M059J (cell line): ENCODE measurements around the gene CEP85. TPM values are rescaled to one million over a fixed set of nuclear protein-coding genes. Genes with fewer than 3 reads are reported as not detected.

ENCODE experiments used
- DNase-seq: peaks from one replicate; pipeline ENCODE4 v3.0.0-alpha.2; 2012; ENCODE audit warnings: low read depth
- total RNA-seq: library from RNA; depleted of rRNA; stranded (reverse); fragments of >200 nt; shearing (Covaris generic); gene quantifications from 2 replicates; pipeline ENCODE4 v1.2.3, GENCODE V29; 2014

Gene CEP85
- total RNA-seq, 1 experiment from 2014 or later, result 43.0 TPM

DNA sequence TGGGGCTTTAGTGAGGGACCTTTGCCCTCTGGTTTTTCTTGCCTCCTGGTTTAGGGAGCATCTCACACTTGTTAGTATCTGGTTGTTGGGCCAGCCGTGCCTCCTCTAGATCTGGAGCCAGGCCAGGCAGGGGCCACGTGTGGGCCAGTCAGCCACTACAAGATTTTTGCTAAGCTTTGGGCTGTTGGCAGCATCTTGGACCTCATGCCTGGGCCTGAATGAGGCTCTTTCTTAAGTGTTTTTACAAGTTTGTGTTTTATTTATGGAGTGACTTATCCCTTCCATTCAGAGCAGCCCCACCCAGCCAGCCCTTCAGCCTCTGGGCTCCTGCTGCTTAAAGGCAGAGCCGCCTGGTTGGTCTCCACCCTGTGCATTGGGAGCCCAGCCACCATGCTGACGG, 44.3 kb downstream of the CEP85 start:
- DNase-seq, result peak; percentile 82

DNA sequence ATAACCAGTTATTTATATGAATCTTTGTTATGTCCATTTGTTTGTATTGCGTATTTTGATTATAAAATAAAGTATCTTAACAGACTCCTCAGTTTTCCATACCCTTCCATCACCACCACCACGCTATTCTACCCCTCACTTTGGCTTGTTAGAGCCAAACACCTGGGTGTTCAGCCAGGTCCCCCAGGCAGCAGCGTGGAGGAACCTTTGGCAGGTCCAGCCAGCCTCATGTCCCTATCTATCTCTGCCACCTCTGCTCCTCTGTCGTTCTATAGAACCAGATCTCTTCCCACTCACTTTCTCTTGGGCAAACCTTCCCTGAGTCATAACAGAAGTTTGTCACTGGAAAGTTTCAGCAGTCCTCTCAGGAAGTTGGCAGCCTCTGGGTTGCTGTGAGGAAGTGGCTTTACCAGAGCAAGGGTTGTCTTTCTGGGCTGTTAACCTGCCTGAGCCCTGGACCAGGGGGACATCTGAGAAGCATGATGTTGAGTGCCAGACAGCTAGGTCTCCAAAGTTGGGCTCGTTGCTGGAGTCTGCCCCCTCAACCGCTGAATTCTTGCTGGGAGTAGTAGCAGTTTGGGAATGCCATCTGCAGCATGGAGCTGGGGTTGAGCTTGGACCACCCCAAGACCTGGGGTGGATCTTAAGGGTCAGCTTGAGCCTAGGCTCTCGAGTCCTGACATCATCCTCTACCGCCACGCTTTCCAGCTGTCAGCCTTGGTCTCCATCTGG, 44.9 kb downstream of the CEP85 start:
- DNase-seq, result peak; percentile 92

DNA sequence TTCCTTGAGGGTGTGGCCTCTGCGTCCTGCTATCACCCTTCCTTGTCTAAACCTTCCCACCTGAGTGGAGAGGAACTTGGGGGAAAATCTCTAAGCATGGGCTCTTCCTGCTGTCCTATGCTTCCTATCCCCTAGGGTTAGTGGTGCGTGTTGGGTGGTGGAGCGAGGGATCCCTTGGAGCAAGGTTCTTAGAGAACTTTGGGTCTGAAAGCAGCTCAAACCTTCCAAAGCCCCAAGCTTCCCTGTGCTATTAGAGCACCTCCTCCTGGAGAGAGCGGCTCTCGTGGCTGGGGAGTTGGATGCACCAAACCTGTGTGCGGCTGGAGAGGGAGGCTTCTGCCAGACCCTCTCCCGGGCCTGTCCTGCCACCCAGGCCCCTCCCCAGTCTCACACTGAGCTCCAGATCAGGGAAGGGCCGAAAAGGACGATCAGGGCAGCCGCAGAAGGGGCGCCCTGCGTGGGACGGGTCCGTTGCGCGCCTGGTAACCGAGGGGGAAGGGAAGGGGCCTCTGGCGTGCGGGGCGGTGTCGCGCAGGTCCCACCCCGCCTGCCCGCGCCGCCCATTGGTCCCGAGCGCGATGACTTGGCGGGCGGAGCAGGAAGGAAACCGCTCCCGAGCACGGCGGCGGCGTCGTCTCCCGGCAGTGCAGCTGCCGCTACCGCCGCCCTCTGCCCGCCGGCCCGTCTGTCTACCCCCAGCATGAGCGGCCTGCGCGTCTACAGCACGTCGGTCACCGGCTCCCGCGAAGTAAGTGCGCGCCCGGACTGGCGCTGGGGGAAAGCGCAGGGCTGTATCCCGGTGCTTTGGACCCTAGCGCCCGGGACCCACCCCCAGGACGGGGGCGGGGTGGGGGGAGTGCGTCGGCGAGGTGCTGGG, 45.7 kb downstream of the CEP85 start, which contains the start of gene SH3BGRL3:
Gene SH3BGRL3 (plus strand): TSS at position 631 of the 877 bp plus-strand sequence. CDS start 70 bp downstream, at position 701.
- peak; percentile 85 for DNase-seq

DNA sequence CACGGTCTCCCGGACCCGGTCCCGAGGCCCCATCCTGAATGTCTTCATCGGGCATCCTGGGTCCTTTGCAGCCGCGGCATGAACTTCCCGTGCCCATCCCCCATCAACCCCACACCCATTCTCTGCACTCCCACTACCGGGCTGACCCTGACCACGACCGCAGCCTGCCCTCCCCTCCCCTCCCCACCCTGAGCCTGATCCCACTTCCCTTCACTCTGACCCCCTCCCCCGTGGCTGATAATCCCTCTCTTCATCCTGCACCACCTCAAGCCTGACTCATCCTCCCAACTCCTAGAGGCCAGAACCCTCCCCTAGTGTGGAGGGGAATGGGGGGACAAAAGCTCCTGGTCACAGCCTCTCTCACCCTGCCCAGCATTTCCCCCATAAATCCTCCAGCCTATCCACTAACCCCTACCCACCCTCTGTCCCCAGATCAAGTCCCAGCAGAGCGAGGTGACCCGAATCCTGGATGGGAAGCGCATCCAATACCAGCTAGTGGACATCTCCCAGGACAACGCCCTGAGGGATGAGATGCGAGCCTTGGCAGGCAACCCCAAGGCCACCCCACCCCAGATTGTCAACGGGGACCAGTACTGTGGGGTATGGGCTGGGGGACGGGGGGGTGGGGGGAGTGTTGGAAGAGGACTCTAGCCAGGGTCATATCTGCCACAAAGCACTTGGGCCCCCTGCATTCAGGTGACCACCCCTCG, 46.5 kb downstream of the CEP85 start:
- peak; percentile 85 for DNase-seq

DNA sequence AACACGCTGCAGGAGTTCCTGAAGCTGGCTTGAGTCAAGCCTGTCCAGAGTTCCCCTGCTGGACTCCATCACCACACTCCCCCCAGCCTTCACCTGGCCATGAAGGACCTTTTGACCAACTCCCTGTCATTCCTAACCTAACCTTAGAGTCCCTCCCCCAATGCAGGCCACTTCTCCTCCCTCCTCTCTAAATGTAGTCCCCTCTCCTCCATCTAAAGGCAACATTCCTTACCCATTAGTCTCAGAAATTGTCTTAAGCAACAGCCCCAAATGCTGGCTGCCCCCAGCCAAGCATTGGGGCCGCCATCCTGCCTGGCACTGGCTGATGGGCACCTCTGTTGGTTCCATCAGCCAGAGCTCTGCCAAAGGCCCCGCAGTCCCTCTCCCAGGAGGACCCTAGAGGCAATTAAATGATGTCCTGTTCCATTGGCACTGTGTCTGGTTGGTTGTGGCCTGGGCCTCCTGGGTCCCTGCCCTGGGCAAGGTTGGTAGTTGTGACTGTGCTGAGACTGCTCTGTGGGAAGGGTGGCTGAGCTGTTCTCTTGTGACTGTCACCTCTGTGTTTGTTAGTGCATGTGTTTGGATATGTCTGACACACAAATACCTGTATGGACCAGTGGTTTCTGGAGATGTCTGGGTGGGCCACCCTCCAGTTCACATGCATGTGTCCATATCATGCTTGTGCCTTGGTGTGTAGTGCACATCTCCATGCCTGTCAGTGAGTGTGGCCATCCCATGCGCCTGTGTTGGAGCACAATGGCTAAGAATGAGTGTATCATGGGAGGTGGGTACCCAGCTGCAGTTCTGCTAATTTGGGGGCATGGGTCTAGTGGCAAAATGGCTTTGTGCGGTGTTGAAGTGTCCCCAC, 47.3 kb downstream of the CEP85 start:
- peak; percentile 57 for DNase-seq

DNA sequence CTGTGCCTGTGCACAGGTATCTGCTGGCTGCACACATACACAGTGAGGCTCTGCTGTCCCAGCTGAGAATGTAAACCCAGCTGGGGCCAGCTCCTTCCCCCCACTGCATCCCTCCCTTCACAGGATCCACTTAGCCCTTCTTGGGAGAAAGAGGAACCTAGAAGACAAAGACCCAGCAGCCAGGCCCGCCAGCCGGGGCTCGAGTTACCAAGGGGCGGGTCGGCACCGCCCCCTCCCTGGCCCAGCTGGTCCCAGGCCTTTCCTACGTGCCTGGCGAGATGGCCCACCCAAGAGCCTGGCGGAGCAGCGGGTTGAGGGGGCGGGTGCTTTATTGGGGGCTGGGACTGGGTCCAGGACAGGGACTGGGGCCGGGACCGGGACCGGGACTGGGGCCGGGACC, 48.0 kb downstream of the CEP85 start:
- peak; percentile 32 for DNase-seq

DNA sequence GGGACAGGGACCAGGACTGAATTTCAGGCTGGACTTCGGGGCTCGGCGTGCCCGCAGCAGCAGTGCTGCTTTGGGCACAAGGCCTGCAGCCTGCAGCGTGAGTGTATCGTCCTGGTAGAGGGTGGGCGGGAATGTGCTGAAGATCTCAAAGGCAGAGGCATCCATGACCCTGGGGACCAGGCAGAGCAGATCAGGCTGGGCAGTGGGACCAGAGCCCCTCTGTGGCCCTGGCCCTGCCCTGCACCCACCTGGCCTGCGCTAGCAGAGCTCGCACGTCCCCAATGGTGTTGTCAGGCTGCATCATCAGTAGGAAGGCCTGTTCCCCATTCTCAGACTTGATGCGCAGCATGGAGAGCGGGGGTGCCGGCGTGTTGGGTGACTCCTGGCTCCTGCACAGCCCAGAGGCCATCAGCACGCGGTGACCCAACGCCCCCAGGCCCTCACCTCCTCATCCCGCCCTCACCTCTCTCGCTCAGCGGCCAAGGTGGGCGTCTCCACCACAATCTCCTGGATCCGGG, 48.5 kb downstream of the CEP85 start:
- DNase-seq, result no peak

DNA sequence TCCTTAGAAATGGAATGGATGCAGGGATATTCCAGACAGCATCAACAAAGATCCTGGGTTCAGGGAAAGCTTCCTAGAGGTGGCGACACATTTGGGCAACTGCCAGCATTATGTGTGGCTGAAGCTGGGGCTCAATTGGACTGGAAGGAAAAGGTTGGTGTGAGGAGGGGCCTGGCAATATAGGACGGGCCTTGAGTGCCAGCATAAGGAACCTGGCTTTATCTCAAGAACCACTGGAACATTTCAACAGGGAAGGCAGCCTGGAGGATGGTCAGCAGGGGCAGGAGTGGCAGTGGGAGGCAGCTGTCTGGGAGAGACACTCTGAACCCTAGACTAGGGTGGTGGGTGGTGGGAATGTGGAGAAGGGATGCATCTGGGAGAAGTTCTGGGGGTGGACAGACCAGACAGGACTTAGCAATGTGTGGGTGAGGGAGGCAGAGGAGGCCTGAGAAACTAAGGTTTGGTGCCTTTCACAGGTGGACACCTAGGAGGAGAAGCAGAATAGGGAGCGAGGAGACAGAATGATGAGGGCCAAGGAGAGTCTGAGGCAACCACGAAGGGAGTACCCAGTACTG, 49.4 kb downstream of the CEP85 start:
- DNase-seq, result peak; percentile 46

DNA sequence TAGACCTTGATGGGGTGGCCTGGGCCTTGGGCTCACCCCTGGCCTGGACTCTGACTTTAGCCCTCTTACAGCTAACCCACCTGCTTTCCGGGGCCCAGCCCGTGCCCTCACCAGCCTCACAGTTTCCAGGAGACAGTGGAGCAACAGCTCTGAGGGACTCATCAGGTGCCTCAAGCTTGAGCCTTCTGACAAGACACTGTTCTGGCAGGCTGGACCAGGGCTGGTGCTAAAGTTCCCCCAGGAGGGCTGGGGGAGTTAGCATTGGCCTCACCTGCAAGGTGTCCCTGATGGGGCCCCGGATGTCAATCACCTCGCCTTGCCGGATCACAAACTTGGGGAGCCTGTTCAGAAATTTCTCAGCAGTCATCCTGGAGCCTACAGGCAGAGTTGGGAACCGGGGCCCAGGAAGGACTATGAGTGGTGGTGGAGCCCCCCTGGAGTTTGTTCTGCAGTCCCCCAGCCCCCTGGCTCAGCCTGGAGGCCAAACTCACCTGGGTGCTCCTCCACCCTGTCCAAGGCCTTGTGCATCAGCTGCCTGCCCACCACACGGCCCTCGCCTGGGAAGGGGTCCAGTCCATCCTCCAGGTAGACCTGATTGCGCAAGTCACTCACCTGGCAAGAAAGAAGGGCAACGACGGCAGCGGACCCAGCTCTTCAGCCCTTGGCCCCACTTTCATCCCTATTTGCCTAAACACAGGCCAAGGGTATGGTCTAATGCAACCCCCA, 50.0 kb downstream of the CEP85 start:
- peak; percentile 21 for DNase-seq

DNA sequence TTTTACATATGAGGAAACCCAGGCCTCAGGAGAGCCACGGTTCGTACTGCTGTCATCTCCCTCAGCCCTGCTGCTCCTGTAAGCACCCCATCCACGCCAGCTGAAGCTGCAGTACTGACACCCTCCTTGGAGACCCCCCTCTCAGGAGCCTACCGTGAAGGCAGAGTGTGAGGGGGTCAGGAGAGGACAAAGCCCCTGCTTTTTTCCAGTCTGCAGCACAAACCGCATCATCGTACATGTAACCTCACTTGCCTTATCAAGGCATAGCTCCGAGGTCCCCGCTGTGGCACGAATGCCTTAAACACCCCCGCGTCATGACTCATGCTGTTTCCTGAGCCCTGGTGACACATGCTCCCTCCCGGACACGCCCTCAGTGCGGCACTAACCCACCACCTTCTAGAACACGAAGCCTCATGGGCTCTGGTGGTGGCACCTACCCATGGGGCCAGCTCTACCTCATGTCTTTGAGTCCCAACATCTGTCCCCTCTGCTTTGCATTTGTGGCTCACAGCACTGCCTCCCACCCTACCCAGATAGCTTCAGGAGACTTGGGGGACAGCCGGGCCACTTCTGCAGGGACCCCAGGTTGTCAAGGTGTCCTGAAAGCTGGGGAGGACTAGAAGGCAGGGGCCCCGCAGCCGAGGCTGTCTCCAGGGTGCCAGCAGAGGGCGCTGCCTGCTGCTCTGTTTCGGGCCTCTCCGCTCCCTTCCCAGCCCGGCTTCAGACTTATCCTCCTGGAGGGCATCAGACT, 50.8 kb downstream of the CEP85 start:
- peak; percentile 99 for DNase-seq

DNA sequence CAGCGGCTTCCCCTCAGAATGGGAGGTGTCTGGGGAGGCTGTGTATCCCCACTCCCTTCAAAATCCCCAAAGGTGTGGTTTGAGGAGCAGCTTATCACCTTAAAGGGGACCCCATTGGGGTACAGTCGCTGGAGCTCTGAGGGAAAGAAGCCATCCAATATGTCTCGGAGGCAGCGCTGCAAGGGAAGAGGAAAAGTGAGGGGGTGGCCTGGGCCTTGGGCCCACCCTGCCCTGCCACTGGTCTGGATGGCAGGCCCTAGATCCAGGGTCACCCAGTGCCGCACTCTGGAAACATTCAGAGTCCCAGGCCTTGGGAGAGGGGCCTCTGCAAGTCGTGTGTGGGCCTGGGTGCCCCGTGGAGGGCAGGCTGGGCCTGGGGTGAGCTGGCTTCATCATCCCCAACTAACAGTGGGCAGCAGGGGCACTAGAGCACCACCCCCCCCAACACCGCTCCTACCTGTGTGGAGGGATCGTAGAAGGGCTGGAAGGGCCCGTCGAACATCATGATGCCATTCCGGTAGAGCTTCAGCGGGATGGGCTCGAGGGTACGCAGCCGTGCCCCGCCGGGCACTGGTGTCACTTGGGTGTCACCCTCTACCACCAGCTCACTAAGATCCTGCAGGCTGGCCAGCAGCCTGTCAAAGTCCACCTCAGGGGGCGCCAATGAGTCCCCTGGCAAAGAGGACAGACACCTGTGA, 51.5 kb downstream of the CEP85 start:
- peak; percentile 33 for DNase-seq

DNA sequence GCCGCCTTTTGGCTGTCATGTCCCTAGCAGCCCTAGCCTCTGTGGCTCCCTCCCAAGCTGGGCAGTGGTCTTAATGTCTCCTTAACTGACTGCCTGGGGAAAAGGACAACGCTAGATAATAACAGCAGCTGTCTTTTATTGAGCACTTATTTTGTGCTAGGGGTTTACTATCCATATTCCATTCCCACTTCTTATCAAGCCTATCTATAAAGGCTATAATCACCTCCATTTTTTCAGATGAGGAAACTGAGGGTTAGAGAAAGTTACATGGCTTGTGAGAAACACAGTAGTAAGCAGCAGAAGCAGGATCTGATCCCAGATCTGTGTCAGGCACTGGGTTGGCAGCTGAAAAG, 52.0 kb downstream of the CEP85 start:
- DNase-seq, result no peak

DNA sequence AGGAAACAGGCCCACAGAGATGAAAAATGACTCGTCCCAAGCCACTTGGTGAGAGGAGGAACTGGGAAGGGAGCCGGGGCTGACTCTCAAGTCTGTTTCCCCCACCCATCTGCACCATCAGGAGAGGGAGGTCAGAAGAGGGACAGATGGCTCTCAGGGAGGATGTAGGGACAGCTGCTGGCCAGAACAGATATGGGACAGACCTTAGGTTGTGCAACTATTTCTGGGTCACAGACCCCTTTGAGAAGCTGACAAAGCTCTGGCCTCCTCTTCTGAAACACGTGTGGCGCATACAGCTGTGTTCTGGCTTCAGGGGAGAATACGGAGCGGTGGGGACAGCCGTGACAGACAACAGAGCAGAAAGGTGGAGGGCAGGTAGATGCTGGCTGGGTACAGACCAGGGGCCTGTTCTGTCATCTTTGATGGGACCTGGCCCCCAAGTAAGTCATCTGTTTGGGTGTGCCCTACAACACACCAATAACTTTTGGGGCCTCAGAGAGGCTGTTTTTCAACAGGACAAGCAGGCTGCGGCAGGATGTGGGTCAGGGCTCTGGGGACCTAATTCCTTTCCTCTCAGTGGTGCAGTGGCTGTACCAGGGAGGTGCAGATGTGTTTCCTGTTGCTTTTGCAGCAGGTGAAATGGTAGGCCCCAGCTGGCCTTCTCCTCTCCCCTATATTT, 53.2 kb downstream of the CEP85 start:
- DNase-seq, result peak; percentile 45

DNA sequence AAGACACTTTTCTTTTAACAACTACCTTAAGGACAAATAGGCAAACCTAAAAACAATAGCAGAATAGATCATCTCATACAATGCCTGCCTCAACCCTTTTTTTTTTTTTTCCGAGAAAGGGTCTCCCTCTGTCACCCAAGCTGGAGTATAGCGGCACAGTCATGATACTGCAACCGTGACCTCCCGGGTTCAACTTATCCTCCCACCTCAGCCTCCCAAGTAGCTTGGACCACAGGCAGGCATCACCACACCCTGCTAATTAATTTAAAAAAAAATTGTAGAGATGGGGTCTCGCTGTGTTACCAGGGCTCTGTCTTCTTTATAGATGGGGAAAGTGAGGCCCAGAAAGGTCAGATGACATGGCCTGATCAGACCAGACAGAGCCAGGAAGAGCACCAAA, 53.8 kb downstream of the CEP85 start:
- DNase-seq, result no peak

DNA sequence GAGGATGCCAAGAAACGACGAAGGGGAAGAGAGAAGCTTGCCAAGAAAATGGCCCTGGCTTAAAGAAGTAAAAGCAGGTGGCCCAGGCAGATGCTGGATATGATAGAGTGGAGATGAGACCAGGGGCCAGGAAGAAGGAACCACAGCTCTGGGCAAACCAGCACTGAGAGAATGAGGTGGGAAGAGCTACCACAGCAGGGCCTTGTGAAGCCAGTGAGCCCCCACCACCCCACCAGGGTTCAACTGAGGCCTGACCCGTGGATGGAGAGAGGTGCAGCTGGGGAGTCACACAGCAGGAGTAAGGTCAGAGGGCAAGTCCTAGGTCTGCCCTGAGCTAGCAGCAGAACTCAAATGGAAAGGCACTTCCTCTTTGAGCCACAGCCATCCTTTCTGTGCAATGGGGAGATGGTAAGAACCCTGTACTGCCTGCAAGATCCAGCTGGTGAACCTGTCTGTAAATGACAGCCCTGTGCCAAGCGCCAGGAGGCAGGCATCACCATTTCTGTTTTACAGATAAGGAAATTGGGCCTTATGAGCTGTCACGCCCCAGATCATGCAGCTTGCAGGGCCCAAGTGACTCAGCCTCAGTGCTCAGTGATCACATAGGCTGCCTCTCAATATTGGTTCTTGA, 54.4 kb downstream of the CEP85 start:
- peak; percentile 26 for DNase-seq

DNA sequence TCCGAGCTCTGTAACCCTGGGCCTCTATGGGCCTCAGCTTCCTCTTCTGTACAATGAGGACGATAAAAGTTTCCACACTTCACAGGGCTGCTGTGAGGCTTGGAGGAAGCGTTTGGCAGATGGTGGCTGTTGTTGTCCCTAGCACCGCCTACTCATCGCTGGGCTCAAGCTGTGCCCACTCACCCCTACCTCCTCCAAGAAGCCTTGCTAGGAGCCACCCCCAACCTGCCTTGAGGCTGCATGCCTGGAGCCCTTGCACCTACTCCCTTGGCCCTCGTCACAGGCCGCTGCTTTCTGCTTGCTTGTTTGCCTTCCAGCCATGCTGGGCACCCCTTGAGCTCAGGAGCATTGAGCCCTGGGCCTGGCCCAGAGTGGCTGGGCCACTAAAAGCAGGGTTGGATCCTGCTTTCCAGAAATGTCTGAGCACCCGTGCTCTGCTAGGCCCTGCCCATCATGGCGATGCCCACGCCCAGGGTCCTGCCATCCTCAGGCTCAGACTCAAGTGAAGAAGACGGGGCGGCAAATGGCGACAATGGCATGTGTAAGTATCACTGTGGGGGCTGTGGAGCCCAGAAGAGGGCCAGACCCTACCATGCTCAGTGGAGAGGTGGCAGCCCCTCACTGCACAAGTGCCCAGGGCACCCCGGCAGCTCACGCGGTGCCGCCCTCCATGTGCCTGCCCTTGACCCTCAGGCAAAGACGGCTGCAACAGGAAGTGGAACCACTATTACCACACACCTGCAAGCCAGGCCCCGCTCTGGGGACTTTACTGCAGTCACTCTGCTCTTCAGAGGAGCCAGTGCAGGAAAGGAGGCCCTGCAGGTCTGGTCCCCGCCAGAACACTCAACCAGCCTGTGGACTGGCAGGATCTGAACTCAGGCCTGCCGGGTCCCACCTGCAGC, 55.4 kb downstream of the CEP85 start:
- no peak for DNase-seq
